GM19468 (cell line): ENCODE data around the gene DNHD1.

Experiments
- ATAC-seq: cut with Tn5 transposase; IDR thresholded peaks from one replicate; pipeline ENCODE4 v1.9.1; 2021; ENCODE audit warnings: mild to moderate bottlenecking, moderate library complexity, moderate number of reproducible peaks; ENCODE audit not compliant: unreplicated experiment; ENCODE audit errors: extremely low read depth

The DNHD1 gene

DNA sequence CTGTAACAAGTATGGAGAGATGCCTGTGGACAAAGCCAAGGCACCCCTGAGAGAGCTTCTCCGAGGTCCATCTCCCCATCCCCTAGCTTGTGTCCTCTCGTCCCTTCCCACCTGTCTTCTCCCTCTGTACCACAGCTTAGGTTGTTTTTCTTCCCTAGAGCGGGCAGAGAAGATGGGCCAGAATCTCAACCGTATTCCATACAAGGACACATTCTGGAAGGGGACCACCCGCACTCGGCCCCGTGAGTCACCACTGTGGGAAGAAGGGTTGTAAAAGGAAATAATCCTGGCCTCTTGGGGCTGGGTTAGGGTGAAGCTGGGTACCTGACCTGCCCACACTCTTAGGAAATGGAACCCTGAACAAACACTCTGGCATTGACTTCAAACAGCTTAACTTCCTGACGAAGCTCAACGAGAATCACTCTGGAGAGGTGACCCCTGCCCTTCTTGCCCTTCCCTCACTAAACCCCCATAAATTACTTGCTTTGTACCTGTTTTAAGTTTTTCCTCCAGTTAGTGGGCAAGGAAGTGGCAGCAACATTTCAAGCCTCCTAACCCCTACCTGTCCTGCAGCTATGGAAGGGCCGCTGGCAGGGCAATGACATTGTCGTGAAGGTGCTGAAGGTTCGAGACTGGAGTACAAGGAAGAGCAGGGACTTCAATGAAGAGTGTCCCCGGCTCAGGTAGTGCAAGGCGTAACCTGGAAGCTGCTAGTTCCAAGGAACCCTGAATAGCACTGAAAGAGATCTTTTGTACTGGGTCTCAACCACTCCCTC, 111.8 kb downstream of the DNHD1 start:
- no peak for ATAC-seq

DNA sequence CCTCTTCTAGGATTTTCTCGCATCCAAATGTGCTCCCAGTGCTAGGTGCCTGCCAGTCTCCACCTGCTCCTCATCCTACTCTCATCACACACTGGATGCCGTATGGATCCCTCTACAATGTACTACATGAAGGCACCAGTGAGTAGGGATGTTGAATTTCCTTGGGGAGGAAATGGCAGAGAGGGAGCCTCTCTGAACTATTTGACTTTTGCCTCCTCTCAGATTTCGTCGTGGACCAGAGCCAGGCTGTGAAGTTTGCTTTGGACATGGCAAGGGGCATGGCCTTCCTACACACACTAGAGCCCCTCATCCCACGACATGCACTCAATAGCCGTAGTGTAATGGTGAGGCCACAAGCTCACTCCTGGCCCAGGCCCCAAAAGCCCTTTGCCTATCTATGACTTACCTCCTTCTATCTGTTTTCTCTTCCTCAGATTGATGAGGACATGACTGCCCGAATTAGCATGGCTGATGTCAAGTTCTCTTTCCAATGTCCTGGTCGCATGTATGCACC, 112.5 kb downstream of the DNHD1 start:
- ATAC-seq: no peak

DNA sequence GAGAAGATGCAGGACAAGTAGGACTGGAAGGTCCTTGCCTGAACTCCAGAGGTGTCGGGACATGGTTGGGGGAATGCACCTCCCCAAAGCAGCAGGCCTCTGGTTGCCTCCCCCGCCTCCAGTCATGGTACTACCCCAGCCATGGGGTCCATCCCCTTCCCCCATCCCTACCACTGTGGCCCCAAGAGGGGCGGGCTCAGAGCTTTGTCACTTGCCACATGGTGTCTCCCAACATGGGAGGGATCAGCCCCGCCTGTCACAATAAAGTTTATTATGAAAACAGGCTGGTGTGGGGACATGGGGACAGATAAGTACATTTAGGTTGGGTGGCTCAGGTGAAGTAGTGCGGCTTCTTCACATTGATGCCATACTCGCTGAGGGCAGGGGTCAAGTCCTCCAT, 113.5 kb downstream of the DNHD1 start:
- ATAC-seq: no peak

DNA sequence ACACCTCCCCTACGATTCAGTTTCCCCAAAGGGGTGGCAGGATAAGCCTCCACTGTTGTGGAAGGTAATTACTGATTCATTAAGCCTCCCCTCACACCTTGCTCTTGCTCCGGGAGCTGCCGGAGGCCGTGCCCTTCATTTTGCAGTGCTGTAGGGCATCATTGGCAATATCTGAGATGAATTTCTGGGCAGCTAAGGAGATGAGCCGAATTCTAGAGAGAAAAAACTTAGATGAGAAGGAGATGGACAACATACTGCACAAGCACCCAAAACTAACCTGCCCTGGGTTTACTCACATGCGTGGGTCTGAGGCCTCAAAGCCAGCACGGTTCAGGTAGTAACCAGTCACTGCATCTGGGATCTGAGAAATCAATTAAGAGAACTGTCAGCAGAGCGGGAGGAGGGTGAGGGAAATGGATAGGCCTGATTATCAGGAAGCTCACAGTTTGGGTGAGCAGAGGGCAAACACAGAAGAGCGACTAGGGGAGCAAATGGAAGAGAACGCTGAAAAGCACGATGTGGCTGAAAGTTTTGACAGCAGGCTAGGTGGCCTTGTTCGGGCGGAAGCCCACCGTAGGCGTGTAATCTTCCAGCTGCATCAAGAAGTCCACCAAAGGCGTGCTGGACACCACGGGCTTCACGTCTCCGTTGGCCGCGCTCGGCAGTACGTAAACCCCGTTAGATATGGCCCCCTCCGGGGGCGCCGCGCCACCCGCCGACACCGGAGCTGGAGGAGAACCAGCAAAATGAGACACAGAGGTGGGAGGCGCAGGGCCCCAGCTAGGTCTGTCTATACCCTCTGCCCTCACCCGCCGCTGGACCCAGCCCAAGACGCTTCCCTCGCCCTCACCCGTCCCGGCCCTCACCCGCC, 114.2 kb downstream of the DNHD1 start:
- no peak for ATAC-seq

DNA sequence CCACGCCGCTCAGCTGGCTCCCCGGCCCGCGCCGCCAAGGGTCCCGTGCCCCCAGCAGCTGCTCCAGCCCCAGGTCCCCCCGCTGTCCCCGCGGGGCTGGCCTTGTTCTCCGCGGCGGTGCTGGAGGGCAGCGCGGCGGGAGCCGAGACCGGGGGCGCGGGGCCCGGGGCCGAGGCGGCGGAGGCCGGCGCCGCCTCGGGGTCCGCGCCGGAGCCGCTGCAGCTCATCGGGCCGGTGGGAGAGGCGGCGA, 114.8 kb downstream of the DNHD1 start:
- peak; percentile 5 for ATAC-seq

DNA sequence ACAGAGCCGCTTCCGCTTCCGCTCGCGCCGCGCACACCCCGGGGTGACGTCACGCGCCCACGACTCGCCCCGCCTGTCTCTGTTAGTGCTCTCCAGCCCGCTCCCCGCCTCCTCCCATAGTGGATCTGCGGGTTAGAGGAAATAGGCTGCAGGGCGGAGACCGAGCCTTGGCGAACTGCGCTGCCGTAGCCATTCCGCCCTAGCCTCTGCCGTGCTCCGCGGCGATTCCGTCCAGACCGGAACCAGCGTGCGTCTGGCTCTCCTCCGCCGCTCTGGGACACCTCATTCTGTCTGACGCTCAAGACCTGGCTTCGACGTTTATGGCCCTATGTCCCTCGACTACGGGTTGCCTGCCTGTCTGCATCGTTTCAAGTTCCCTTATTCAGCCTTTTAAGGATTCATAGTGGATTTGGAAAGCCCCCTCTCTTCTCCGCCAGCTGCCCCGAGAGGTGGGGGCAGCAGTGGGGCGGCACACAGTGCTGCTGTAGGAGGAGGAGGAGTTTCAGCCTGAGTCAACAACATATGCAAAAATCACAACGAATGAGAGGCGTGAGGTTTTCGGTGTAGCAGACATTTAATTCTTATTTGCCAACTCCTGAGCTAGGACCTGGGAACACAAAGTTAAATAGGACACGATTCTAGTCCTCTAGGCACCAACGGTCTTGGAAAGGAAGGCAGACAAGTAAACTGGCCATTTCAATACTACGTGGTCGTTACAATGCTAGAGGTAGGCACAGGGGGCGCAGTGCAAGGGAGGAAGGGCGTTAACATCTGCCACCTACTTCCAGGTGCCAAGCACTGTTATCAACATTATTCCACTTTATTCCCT, 115.3 kb downstream of the DNHD1 start, which contains the start of gene TAF10:
TSS of gene TAF10 (minus strand) at position 4 of the 829 bp plus-strand sequence. CDS start 27 bp downstream, outside the sequence.
- peak; percentile 71 for ATAC-seq

DNA sequence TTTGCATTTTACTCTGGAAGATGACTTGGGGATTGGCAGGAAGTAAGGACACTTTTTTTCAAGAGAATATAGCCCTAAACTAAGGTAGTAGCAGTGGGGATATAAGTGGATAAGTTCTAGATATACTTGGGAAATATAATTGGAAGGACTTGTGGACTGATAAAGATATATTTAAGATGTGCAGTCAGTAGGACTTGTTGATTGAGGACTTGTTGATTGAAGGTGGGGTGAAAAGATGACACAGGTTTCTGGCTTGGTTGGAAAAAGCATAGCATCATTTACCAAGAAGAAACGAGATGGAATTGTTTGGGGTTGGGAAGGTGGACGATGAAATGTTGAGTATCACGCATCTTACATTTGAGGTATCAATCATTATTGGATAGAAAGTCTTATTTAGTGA, 116.4 kb downstream of the DNHD1 start:
- no peak for ATAC-seq

DNA sequence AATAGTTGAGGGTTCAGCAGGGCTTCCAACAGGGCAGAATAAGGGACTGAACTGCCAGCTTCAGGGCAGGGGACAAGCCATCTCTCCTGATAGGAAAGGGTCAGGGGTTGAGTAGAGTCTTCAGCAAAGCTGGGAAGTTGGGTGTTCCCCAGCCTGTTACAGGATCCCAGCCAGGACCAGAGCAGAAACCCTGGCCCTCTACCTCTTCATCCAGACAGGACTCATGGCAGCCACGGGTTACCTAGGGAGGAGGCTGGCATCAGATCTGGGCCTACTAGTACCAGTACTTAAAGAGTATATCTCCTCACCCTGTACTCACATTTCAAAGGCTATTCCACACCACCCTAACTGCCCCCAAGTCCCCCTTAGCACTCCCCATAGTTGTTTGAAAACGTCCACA, 117.4 kb downstream of the DNHD1 start:
- no peak for ATAC-seq

DNA sequence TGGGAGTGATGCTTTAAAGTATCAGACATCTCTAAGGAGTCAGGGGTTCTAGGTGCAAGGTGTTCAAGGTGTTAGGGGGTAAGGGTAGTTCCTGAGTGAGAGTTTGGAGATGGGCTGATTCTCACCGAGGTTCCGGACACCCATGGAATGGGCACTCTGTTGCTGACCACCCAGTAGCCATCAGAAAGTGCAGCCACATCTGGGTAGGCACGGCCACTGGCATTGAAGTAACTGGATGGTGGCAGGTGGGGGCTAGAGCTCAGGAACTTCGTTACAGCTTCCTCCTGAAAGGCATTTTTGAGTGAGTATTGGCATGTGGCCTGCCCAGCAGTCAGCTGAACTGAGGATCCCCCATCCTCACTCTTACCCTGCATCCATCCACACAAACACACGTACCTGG, 118.0 kb downstream of the DNHD1 start:
- ATAC-seq: no peak

DNA sequence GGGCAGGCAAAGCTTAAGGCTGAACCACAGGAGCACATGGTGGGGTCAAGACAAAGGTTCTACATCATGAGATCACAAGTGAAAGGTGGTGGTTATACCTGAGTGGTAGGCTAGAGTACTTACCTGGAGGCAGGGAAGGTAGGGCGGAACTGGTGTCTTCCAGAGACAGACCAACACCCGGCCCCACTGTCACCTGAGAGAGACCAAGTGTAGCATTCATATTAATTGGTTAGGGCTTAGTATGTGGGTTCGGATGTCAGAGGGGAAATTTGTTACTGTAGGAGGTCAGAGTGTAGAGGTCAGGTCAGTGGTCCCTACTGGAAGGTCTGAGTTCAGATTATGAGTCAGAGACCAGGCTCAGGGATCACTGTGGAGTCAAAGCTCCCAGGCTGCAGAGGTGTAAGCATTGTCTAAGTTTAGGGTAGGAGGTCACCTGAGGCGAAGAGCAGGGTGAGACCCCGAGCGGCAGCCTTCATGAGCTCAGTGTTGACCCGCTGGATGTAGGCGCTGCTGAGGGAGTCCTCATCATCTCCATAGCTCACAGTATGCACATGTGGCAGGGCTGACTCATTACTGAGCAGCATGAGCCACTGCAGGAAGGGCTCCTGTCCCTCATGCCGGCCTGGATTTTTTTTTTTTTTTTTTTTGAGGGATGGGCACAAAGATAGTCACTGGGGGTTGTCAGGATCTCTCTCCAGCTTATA, 119.0 kb downstream of the DNHD1 start:
- no peak for ATAC-seq

DNA sequence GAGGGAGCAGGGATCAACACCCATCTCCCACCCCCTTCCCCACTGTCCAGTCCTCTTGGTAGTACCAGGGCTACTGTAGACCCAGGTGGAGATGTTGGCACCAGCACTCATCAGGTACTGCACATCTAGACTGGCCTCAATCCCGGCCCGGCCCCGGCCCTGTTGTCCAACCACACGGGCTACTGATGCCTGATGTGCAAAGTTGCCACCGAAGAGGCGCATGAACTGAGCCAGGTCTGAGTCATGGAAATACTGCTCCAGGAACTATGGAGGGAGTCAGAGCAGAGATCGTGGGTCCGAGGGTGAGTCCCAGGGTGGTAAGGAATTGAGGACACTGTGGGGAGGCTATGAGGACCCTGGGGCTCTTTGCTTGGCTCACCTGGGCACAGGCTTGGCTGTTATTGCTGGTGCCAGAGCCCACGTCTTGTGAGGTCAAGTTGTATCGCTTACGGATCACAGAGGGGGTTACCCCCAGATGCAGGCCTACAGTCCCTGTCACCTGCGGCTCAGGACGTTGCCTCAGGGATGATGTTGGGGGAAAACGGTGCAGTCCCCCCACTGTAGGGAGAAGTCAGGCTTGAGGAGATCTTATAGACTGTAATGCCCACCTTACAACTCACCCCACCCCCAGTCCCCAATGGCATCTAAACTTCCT, 119.6 kb downstream of the DNHD1 start:
- ATAC-seq: no peak

DNA sequence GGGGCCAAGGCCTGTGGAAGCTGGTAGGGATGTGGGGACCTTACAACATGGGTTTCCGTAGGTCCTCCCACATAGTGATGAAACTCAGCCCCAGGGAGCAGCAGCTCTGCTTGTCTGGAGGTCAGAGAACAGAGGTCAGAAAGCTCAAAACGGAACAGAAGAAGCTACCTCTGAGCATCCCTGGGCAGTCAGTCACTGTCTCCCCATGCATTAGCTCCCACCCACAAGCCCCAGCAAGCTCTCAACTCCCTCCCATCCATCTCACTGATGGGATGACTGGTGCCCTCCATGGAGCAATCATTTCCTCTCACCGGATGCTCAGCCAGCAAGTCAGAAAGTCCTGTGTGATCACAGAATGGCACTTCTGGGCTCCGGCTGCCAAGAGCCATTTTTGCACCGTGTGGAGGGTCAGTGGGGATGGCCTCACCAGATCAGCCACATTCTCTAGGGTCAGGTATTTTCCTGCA, 120.3 kb downstream of the DNHD1 start:
- no peak for ATAC-seq

DNA sequence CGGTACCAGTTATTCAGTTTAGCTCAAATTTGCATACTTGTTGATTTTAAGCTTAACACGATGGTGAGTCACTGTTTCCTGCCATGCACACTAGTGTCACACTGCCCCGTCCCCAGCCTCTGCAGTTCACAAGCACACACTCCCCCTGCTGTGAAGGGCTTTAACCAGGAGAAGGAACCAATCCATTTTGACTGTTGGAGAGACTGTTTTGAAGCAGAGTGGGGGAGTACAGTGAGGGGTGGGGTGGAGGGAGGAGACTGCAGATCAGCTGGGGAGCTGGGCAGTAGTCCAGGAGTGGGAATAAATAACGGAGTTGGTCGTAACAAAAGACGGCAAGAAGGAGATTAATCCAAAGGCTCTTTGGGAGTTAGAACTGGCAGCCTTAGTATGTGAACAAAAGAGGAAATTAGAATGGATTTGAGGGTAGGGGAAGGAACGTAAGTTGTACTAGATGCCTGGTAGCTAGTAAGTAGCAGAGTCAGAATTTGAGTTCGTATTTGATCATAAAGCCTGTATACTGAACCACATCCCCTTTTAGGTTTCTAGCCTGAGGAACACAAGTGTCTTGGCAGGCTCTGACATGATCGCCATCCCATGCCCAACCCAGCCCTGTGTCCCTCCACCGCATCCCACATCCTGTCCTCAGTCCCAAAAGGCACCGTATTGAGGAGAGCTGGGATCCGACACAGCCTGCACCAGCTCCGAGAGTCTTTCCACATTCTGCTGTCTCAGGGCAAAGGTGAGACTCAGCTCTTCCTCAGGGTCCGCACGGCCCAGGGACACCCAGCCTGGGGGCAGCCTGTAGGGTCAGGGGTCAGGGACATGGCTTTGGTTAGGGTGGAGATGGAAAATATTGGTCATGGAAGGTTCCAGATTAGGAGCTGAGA, 121.3 kb downstream of the DNHD1 start:
- ATAC-seq: no peak

DNA sequence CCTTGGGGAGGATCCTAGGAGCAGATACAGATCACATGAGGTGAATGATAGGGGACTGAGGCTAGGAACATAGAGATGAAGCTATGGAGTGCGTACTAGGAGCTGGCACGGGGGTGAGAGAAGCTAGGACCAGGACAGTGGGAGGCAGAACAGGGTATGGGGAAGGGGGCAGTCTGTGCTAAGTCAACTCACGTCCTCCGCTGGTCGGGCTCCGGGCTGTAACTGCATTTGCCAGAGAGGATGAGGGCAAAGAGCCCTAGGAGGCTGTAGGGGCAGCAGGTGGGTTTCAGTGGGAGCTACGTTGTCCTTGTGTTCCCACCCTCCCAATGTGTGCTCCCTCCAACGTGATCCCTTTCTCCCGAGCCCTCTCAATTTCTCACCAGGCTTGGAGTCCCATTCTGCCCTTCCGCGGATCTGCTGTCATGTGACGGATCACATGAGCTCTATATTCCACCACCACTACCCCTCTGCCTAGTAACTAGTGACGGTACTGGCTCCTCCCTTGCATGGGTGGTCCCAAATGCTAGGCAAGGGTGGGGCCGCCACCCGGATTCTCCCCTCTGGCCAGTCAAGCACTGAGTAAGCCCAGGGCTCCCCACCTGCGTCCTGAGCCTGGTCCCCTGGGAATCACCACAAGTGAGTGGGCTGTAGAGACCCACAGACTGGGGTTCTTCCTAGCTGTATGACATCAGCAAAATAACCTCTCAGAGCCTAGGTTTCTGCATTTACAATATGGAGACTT, 122.1 kb downstream of the DNHD1 start, which contains the start of gene TPP1:
TSS of gene TPP1 (minus strand) at position 419 of the 742 bp plus-strand sequence. CDS start at position 397, 22 bp downstream.
- ATAC-seq: peak; percentile 99

DNA sequence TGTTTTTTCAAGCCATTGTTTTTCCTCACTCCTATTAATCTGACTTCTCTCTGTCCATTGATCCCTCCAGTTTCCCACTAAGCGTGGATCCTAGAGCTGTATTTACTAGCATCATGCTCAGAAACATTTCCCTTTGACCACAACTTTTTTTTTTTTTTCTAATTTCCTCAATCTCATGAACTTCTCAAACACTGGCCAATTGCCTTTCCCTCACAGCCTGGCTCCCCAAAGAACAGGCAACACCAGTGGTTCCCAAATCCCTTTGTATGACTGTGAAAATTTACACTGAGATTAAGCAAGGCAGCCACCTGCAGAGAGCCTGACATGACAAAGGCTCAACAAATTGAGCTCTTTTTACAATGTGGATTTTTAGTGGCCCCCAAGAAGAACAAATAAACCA, 123.6 kb downstream of the DNHD1 start:
- ATAC-seq: no peak
